Type B pancreatic cell (in vitro differentiated cells): ENCODE results near the gene RUSC2. TPM values are rescaled to one million over a fixed set of nuclear protein-coding genes. Genes with fewer than 3 reads are reported as not detected.
A peak's percentile ranks its signal among the peaks of the same experiment; 100 is the strongest.
"Not testable (repeated sequence)": the region's sequence is repeated elsewhere in the genome, so short reads cannot be mapped to it uniquely, and the experiment has no call there.

Source experiments
- DNase-seq: peaks from one replicate; pipeline ENCODE4 v3.0.0; 2021; ENCODE audit warnings: mixed read lengths; ENCODE audit not compliant: unreplicated experiment; ENCODE audit errors: extremely low spot score
- H3K27ac Mint-ChIP-seq: 2 replicates; pipeline ENCODE4 v1.8.0; 2021; ENCODE audit warnings: mild to moderate bottlenecking, mixed read lengths
- H3K27me3 Mint-ChIP-seq: 2 replicates; pipeline ENCODE4 v1.8.0; 2021; ENCODE audit warnings: mixed read lengths
- H3K36me3 Mint-ChIP-seq: 2 replicates; pipeline ENCODE4 v1.8.0; 2021; ENCODE audit warnings: mixed read lengths
- H3K4me1 Mint-ChIP-seq: one replicate; pipeline ENCODE4 v1.8.0; 2021; ENCODE audit warnings: mixed read lengths; ENCODE audit not compliant: unreplicated experiment
- H3K4me3 Mint-ChIP-seq: 2 replicates; pipeline ENCODE4 v1.8.0; 2021; ENCODE audit warnings: mild to moderate bottlenecking, mixed read lengths
- H3K9me3 Mint-ChIP-seq: 2 replicates; pipeline ENCODE4 v1.8.0; 2021; ENCODE audit warnings: mixed read lengths
- CTCF ChIP-seq: fragments of 200-600 bp; sonication (generic); conservative IDR thresholded peaks from 2 replicates; pipeline ENCODE4 v1.5.0; 2021; ENCODE audit warnings: antibody characterized with exemption, mild to moderate bottlenecking
- total RNA-seq: library from RNA; stranded (reverse); gene quantifications from 2 replicates; pipeline ENCODE4 v1.2.1, GENCODE V29; 2021; ENCODE audit warnings: low replicate concordance

RUSC2 gene
- total RNA-seq, 1 donor from 2014 or later = 22.1 TPM

- Mint-ChIP-seq H3K27me3 (peaks cover 5% of the 10 kb centered on the region), H3K27ac (no peak overlapping the region), H3K36me3 (no peaks in the 10 kb centered on the region), H3K4me3 (no peak overlapping the region), H3K4me1 (peaks cover 29% of the 10 kb centered on the region), H3K9me3 (peaks cover 3% of the 10 kb centered on the region)
- no peak for TF ChIP-seq CTCF
- no peak for DNase-seq
Observed at GRCh38 chr9:35487081-35487480, 2.8 kb upstream of the RUSC2 start.

- peaks cover 29% of the 10 kb centered on the region for H3K4me1 Mint-ChIP-seq
- no peaks in the 10 kb centered on the region for H3K36me3 Mint-ChIP-seq
- H3K27ac Mint-ChIP-seq = peak overlapping the region; percentile 54
- H3K4me3 Mint-ChIP-seq = peak overlapping the region; percentile 78
- no peak for TF ChIP-seq CTCF
- DNase-seq = no peak
- H3K9me3 Mint-ChIP-seq = peaks cover 3% of the 10 kb centered on the region
- peaks cover 5% of the 10 kb centered on the region for H3K27me3 Mint-ChIP-seq
Observed at GRCh38 chr9:35488021-35488420, 1.9 kb upstream of the RUSC2 start.

GRCh38 chr9:35488566-35489312 lies 1.2 kb upstream of the RUSC2 start:
- Mint-ChIP-seq H3K4me1 (peaks cover 29% of the 10 kb centered on the region), H3K36me3 (no peaks in the 10 kb centered on the region), H3K4me3 (peak overlapping the region; percentile 84), H3K27me3 (peaks cover 5% of the 10 kb centered on the region), H3K27ac (peak overlapping the region; percentile 76), H3K9me3 (peaks cover 3% of the 10 kb centered on the region)
- TF ChIP-seq CTCF = no peak
- no peak for DNase-seq

- Mint-ChIP-seq H3K4me3 (peak overlapping the region; percentile 90), H3K4me1 (peaks cover 29% of the 10 kb centered on the region), H3K27ac (peak overlapping the region; percentile 80), H3K9me3 (peaks cover 3% of the 10 kb centered on the region), H3K27me3 (peaks cover 5% of the 10 kb centered on the region), H3K36me3 (no peaks in the 10 kb centered on the region)
- TF ChIP-seq CTCF = no peak
- DNase-seq = no peak
Observed at GRCh38 chr9:35490155-35490909, 421 bp downstream of the RUSC2 start.

GRCh38 chr9:35490910-35491465 lies 1.1 kb downstream of the RUSC2 start:
- no peak for TF ChIP-seq CTCF
- Mint-ChIP-seq H3K27ac (peak overlapping the region; percentile 80), H3K36me3 (no peaks in the 10 kb centered on the region), H3K4me1 (peaks cover 29% of the 10 kb centered on the region), H3K9me3 (peaks cover 3% of the 10 kb centered on the region), H3K27me3 (peaks cover 5% of the 10 kb centered on the region), H3K4me3 (peak overlapping the region; percentile 90)
- no peak for DNase-seq

GRCh38 chr9:35493119-35493518 lies 3.2 kb downstream of the RUSC2 start:
- H3K4me3 Mint-ChIP-seq, H3K27me3 Mint-ChIP-seq: not testable (repeated sequence)
- H3K4me1 Mint-ChIP-seq = peaks cover 20% of the 10 kb centered on the region

More at GRCh38 chr9:35493119-35493518, 3.2 kb downstream of the RUSC2 start:
- not testable (repeated sequence) for H3K9me3 Mint-ChIP-seq, H3K36me3 Mint-ChIP-seq, DNase-seq, H3K27ac Mint-ChIP-seq
